ENCODE data around the gene CTNND2. TPM values are rescaled to one million over a fixed set of nuclear protein-coding genes. Genes with fewer than 3 reads are reported as not detected.

Gene CTNND2
- total and polyA plus RNA-seq, 9 of the 15 experiments (the other 6 are each of a cell fraction or from before 2014, with no cell fraction given): 0.03 to 0.35 TPM; not detected in 7

DNA sequence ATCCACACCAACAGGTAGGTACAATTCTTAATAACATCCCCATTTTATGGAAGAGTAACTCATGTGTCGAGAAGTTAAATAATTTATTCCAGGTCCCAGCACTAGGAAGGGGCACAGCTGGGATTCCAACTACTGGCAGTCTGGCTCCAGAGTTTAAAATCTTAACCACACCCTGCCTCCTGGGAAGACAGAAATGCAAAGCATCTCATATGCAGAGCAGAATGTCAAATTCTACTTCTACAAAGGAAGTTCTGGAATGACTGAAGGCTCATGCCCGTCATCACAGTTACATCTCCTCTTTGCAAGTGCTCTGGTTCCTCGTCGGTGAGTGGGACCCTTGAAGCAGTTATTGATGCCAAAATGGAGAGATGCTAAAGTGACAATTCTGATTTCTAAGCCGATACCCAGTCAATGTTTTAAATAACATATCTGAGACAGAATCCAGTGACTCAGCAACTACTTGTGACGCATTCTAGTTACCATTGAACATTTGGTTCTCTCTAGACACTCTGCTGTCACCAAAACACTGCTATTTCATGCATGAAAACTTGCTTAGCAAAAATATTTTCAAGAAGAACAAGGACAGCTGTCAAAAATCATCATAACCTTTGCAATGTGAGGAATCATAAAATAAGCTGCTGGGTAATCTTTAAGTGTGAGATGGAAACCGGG, 412.7 kb downstream of the CTNND2 start:
- no peak for DNase-seq (ENCODE audit: extremely low read depth in 1 of 4, low spot score in 3 of 4)
- no peaks in the 10 kb centered on the region for H3K36me3 ChIP-seq (ENCODE audit: control insufficient read depth, insufficient read depth, low read length)
- POLR2A ChIA-PET: no interaction called here
- no peak for ATAC-seq
- no TSS peak for BruUV-seq (replicated peaks)
- no peaks in the 10 kb centered on the region for H3K4me1 ChIP-seq (replicated peaks in 1 of 2; ENCODE audit: control insufficient read depth in 2 of 2, insufficient read depth in 2 of 2, low read length in 2 of 2)
- no peaks in the 10 kb centered on the region for H3K9me3 ChIP-seq (replicated peaks; ENCODE audit: control insufficient read depth, insufficient read depth, low read depth, low read length)
- H3K9ac ChIP-seq (ENCODE audit: insufficient read depth in 1 of 2, low read depth in 2 of 2, low read length in 2 of 2): no peak overlapping the region
- no peak overlapping the region for H3K4me3 ChIP-seq
- FAIRE-seq: no peak
- WGBS (ENCODE audit: insufficient coverage, low coverage, missing lambda C conversion rate): under 1% methylated on average over 7 of the region's 7 CpGs
- TF ChIP-seq C11orf30 (IDR thresholded peaks at IDR 0.05; ENCODE audit: low read depth): no peak
- TF ChIP-seq, protein P1, sequence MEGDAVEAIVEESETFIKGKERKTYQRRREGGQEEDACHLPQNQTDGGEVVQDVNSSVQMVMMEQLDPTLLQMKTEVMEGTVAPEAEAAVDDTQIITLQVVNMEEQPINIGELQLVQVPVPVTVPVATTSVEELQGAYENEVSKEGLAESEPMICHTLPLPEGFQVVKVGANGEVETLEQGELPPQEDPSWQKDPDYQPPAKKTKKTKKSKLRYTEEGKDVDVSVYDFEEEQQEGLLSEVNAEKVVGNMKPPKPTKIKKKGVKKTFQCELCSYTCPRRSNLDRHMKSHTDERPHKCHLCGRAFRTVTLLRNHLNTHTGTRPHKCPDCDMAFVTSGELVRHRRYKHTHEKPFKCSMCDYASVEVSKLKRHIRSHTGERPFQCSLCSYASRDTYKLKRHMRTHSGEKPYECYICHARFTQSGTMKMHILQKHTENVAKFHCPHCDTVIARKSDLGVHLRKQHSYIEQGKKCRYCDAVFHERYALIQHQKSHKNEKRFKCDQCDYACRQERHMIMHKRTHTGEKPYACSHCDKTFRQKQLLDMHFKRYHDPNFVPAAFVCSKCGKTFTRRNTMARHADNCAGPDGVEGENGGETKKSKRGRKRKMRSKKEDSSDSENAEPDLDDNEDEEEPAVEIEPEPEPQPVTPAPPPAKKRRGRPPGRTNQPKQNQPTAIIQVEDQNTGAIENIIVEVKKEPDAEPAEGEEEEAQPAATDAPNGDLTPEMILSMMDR (IDR thresholded peaks at IDR 0.05 in 2 of 3, conservative IDR thresholded peaks at IDR 0.05 in 1 of 3; ENCODE audit: insufficient read depth in 2 of 3, low read depth in 1 of 3, low read length in 3 of 3): no peak
- no peak for TF ChIP-seq SAFB2 (IDR thresholded peaks at IDR 0.05; ENCODE audit: borderline replicate concordance, low read depth, low read length, severe bottlenecking)
- TF ChIP-seq, protein P2, sequence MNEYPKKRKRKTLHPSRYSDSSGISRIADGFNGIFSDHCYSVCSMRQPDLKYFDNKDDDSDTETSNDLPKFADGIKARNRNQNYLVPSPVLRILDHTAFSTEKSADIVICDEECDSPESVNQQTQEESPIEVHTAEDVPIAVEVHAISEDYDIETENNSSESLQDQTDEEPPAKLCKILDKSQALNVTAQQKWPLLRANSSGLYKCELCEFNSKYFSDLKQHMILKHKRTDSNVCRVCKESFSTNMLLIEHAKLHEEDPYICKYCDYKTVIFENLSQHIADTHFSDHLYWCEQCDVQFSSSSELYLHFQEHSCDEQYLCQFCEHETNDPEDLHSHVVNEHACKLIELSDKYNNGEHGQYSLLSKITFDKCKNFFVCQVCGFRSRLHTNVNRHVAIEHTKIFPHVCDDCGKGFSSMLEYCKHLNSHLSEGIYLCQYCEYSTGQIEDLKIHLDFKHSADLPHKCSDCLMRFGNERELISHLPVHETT (CRISPR knock-in tag; conservative IDR thresholded peaks at IDR 0.05 in 1 of 2, IDR thresholded peaks at IDR 0.05 in 1 of 2): no peak
- no peaks in the 10 kb centered on the region for H3K27me3 ChIP-seq (ENCODE audit: control insufficient read depth in 2 of 2, insufficient read depth in 2 of 2, low read length in 2 of 2)
- H2AFZ ChIP-seq (ENCODE audit: low read depth, low read length): no peak overlapping the region
- no peaks in the 10 kb centered on the region for H3K79me2 ChIP-seq (ENCODE audit: control insufficient read depth, insufficient read depth, low read length)
- H4K20me1 ChIP-seq (replicated peaks; ENCODE audit: control insufficient read depth, insufficient read depth, low read length): no peaks in the 10 kb centered on the region
- intact Hi-C loops (cut with micrococcal nuclease): loop anchor here (10.0 kb wide), 1 partner anchor 227 kb away; no protein-coding TSS in a partner anchor
- CTCF ChIA-PET (ENCODE audit: low intra/inter-chr PET ratio): no interaction called here
- no peaks in the 10 kb centered on the region for H3K9me1 ChIP-seq (ENCODE audit: control insufficient read depth, insufficient read depth, low read length)
- no peak overlapping the region for H3K4me2 ChIP-seq (ENCODE audit: insufficient read depth, low read length)
- in situ Hi-C loops (cut with MboI): no loop called here
- no peak overlapping the region for H3K27ac ChIP-seq (ENCODE audit: extremely low read depth, low read depth, low read length)

Measured in K562 (cell line).